HTERT RPE-1 (cell line): ENCODE results near the gene SLC19A3.
"Not testable (repeated sequence)": the region's sequence is repeated elsewhere in the genome, so short reads cannot be mapped to it uniquely, and the experiment has no call there.

Experiments used
- in situ Hi-C: fragments of 300-500 bp; cut with MboI; formaldehyde crosslinking; loops from 4 replicates; pipeline ENCODE4 v1.14.3; 2020; ENCODE audit warnings: low sequenced_read_pairs

Gene SLC19A3

GRCh38 chr2:227717687-227718567 is at the start of gene SLC19A3:
Gene SLC19A3, minus strand, starts transcription at chr2:227718028. Its CDS starts 15,710 bp downstream, at chr2:227702318.
- in situ Hi-C loops = no loop called here

DNA sequence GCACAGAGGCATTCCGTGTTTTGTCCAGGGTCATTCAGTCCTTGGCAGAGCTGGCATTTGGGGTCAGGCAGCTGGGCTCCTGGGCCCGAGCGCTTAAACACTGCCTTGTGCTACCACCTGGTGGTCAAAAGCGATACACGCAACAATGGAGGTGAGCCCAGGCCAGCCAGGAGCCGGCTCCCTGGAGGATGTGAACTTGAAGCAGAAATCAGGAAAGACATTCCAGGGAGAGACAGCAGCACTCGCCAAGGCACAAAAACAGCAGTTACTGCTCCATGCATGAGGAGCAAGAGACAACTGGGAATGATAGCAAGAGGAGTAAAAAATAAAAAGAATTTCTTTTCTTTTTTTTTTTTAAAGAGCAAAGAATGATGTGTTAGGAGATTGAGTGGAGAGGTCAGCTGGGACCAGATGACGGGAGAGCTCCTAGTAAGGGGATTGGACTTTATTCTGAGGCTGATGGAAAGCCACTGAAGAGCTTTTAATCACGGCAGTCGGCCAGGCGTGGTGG is 48.6 kb upstream of the SLC19A3 start:
- in situ Hi-C loops = no loop called here

- in situ Hi-C loops = no loop called here
These were observed 48.1 kb upstream of the SLC19A3 start for GRCh38 chr2:227765788-227766372.

- in situ Hi-C loops = no loop called here
These were observed 44.1 kb upstream of the SLC19A3 start for GRCh38 chr2:227761740-227762476.

DNA sequence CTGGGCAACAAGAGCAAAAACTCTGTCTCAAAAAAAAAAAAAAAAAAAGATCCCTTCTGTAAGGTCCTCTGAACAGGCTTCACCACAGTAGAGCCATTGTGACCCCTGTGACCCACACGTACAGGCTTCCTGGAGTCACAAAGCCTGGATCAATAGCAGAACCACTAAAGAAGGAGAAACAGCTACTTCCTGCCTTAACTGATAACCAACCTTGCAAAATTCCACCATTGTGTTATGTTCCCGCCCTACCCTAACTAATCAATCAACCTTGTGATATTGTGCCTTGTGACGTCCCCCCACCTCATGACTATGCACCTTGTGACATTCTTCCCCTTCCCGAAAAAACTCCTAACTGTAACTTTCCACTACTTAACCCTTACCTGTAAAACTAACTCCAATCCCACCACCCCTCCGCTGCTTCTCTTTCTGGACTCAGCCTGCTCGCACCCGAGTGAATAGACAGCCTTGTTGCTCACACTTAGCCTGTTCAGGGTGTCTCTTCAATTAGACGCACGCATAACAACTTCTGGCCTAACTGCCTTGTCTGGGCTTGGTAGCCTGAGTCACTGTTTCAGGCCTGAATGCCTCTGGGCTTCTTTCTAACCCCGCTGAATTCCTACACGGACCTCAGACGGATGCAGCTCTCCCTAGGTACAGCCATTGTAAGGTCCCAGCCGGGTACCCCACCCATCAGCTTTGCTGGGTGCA is 41.7 kb upstream of the SLC19A3 start:
- in situ Hi-C loops = no loop called here

DNA sequence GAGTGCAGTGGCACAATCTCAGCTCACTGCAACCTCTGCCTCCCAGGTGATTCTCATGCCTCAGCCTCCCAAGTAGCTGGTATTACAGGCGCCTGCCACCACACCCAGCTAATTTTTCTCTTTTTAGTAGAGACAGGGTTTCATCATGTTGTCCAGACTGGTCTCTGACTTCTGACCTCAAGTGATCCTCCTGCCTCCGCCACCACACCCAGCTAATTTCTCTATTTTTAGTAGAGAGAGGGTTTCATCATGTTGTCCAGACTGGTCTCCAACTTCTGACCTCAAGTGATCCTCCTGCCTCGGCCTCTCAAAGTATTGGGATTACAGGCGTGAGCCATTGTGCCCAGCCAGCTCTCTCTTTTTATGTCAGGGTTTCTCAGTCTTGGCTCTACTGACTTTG is 38.4 kb upstream of the SLC19A3 start:
- in situ Hi-C loops = not testable (repeated sequence)

GRCh38 chr2:227748079-227748478 is 30.3 kb upstream of the SLC19A3 start:
- in situ Hi-C loops = no loop called here

DNA sequence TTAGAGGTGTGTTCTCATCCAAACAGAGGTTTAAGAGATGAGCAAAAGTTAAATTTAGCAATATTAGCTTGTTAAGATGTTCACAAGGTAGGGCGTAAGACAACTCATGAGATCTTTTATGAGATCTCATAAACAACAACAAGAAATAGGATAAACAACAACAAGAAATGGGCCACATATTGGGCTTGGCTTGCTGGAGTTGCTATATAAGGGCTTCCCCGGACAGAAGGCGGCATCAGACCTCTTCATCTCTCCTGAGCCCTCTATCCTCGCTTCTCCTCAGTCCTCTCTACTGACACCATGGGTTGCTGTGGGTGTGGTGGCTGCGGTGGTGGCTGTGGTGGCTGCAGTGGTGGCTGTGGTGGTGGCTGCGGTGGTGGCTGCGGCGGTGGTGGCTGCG is 27.8 kb upstream of the SLC19A3 start, which contains the start of gene SCYGR8:
Gene SCYGR8, plus strand, starts transcription at position 301 of the 400 bp plus-strand sequence. Its CDS starts 0 bp downstream, at position 301.
- in situ Hi-C loops = no loop called here

DNA sequence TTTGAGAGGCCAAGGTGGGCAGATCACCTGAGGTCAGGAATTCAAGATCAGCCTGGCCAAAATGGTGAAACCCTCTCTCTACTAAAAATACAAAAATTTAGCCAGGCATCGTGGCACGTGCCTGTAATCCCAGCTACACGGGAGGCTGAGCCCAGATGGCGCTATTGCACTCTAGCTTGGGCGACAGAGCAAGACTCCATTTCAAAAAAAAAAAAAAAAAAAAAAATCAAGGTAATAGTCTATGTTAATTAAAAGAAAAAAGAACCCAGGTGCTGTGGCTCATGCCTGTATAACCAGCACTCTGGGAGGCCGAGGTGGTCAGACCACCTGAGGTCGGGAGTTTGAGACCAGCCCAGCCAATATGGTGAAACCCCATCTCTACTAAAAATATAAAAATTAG is 22.9 kb upstream of the SLC19A3 start:
- in situ Hi-C loops = not testable (repeated sequence)

GRCh38 chr2:227739351-227739750 is 21.5 kb upstream of the SLC19A3 start:
- in situ Hi-C loops = no loop called here

DNA sequence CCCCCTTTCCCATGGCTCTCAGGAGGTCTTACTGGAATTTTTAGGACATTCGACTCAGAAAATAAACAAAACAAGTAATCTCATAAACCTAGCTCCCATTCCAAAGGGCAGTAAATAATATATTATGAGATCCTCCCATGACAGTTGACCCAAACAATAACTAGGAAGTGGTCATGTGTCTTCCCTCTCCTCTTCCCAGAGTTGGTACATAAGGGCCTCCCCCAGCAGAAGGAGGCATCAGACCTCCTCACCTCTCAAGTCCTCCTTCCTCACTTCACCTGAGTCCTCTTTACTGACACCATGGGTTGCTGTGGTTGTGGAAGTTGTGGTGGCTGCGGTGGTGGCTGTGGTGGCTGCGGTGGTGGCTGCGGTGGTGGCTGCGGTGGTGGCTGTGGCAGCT is 10.2 kb upstream of the SLC19A3 start, which contains the start of gene SCYGR7:
Gene SCYGR7, plus strand, starts transcription at position 301 of the 400 bp plus-strand sequence. Its CDS starts 0 bp downstream, at position 301.
- in situ Hi-C loops = no loop called here

GRCh38 chr2:227724394-227725039 is 6.7 kb upstream of the SLC19A3 start, which contains the start of gene SCYGR6:
Gene SCYGR6, minus strand, starts transcription at chr2:227724757. Its CDS starts 0 bp downstream, at chr2:227724757.
- in situ Hi-C loops = no loop called here

DNA sequence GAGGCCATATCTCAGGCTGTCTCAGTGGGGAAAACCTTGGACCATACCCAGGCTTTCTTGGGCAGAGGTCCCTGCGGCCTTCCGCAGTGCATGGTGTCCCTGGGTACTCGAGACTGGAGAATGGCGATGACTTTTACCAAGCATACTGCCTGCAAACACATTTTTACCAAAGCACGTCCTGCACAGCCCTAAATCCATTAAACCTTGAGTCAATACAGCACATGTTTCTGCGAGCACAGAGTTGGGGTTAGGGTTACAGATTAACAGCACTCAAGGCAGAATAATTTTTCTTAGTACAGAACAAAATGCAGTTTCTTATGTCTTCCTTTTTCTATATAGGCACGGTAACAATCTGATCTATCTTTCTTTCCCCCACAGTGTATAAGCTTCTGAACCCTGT is 5.0 kb upstream of the SLC19A3 start:
- in situ Hi-C loops = not testable (repeated sequence)

- in situ Hi-C loops = no loop called here
These were observed 2.9 kb upstream of the SLC19A3 start for GRCh38 chr2:227720680-227721079.

- in situ Hi-C loops = no loop called here
These were observed 1.8 kb upstream of the SLC19A3 start for GRCh38 chr2:227719641-227720040.

DNA sequence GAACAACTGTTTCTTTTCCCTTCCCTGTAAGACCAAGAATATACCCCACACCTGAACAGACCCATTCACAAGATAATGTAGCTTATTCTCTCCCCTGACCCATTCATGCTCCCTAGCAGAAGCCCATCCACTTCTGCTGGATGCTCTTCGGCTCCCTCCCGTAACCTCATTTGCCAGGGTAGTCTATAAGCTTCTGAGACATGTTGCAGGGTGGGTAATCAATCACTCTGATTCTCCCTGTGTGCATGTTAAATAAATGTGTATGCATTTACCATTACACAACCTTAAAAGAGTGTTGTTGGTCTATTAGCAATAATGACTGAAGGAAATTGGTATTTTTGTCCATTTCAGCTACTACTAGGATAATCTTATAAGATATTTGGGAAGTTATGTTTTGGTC is 1.3 kb downstream of the SLC19A3 start:
- in situ Hi-C loops = no loop called here

DNA sequence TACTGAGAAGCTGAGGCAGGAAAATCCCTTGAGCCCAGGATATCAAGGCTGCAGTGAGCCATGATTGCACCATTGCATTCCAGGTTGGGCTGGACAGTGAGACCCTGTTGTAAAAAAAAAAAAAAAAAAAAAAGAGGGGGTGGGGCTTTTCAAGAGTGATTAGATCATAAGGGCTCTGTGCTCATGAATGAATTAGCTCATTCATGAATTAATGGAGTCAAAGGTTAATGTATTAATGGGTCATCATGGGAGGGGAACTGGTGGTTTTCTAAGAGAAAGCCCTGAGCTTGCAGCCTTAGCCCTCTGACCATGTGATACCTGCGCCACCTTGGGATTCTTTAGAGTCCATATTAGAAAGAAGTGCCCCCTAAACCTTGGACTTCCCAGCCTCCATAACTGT is 4.5 kb downstream of the SLC19A3 start:
- in situ Hi-C loops = no loop called here

GRCh38 chr2:227710986-227711385 is 6.8 kb downstream of the SLC19A3 start:
- in situ Hi-C loops = no loop called here

DNA sequence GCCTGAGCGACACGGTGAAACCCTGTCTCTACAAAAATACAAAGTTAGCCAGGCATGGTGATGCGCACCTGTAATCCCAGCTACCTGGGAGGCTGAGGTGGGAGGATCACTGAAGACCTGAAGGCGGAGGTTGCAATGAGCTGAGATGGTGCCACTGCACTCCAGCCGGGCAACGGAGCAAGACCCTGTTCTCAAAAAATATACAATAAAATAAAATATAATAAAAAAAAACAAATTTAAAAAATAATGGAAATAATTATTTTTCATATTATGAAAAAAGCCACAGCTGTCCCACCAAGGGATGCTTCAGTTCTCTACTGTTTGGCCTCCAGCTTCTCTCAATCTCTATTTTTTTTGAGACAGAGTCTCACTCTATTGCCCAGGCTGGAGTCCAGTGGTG is 10.4 kb downstream of the SLC19A3 start:
- in situ Hi-C loops = no loop called here

GRCh38 chr2:227706859-227707258 is 11.0 kb downstream of the SLC19A3 start:
- in situ Hi-C loops = no loop called here
